Astrocyte of the cerebellum (primary cell): ENCODE measurements around the gene TBXA2R.

ENCODE experiments used
- DNase-seq: peaks from one replicate; pipeline ENCODE4 v3.0.0-alpha.2; 2011; ENCODE audit warnings: low read depth
- H3K4me3 ChIP-seq: 2 replicates; pipeline ENCODE4 v1.5.1; 2011; ENCODE audit warnings: mild to moderate bottlenecking, low read depth, low read length, moderate library complexity
- CTCF ChIP-seq: IDR thresholded peaks from 2 replicates; pipeline ENCODE4 v1.5.1; 2012; ENCODE audit warnings: low read length, low read depth, moderate library complexity, mild to moderate bottlenecking; ENCODE audit errors: missing control alignments
- in situ Hi-C: cut with HindIII; loops from 2 replicates; pipeline ENCODE4 v1.10.0; 2017; ENCODE audit warnings: low sequenced_read_pairs

TBXA2R gene

DNA sequence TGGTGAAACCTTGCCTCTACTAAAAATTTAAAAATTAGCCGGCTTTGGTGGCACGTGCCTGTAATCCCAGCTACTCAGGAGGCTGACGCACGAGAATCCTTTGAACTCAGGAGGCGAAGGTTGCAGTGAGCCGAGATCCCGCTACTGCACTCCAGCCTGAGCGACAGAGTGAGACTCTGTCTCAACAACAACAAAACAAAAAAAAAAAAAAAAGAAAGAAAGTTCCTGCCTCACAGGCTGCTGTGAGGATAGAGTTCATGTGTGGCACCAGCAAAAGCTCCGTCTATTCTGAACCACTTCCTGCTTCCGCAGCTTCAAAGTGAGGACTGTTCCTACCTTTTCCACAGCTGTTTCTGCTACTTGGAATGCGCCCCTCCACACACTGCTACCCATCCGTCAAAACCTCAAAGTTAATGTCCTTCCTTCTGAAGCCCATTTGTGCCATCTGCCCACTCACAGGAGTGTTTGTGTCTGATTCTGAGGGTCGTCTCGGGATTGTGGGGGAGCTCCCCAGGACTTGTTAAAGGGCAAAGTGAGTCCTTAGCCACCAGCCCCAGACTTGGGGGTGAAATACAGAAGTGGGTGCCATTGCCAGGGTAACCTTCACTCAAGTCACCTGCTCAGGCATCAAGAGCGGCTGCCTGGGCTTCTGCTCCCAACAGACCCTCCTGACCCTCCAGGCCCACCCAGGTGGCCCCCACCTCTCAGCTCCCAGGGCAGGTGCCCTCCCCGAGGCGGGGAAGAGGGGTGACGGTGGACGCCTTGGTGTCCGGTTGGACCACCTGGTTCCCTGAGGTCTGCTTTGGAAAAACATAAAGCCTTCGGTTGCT is 52.2 kb downstream of the TBXA2R start:
- TF ChIP-seq CTCF = no peak
- in situ Hi-C loops = no loop called here
- no peak overlapping the region for H3K4me3 ChIP-seq
- DNase-seq = no peak

- DNase-seq = no peak
Measured at GRCh38 chr19:3551792-3552095, 54.9 kb downstream of the TBXA2R start.

DNA sequence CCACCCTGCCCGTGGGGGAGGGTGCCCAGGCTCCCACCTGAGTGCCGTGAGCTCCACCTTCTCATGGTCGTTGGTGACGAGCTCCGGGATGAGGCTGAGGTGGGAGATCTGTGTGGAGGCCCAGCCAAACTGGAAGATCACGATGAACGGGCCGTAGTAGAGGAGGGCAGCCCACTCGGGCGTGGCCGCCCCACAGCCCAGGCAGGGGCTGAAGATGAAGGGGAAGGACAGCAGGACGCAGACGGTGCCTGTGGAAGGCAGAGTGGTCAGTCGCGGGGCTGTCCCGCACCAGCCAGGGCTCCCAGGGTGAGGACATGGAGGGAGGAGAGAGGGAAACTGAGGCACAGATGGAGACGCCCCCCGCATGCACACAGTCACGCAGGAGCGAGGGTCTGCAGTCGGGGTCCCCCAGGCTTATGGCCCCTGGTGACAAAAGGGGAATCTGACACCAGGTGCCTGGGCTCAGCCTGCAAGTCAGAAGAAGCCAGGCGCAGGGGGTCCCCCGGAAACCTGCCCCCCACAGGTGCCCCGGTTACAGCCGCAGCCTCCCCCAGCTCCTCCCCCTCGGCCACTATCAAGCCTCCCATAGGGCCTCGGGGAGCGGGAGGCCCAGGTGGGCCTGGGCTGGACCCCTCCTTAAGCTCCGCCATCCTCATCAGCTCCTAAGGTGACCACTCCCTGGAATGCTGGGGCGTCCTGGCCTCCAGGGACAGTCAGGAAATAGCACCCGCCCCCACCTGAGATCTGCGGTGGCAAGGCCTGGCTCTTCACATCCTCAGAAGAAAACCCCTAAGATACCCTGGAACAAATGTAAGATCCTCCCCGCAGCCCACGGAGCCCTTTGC is 55.5 kb downstream of the TBXA2R start:
- TF ChIP-seq CTCF = no peak
- no peak overlapping the region for H3K4me3 ChIP-seq
- in situ Hi-C loops = no loop called here
- DNase-seq = no peak

More at GRCh38 chr19:3551792-3552095, 54.9 kb downstream of the TBXA2R start:
- no peak overlapping the region for H3K4me3 ChIP-seq
- in situ Hi-C loops = no loop called here
- TF ChIP-seq CTCF = no peak

DNA sequence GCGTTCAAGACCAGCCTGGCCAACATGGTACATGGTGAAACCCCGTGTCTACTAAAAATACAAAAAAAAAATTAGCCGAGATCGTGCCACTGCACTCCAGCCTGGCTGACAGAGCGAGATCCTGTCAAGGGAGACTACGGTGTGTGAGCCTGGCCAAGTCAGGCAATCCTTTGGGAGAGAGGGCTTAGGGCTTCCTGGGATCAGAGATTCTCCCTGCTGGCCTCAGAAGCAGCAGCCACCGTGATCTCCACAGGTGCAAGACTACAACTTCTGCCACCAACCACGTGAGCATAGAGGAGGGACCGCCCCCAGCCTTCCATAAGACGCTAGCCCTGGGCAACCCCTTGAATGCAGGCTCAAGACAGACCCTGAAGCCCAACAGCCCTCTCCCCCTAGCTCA is 56.9 kb downstream of the TBXA2R start:
- TF ChIP-seq CTCF = no peak
- no peak for DNase-seq
- H3K4me3 ChIP-seq = no peak overlapping the region

GRCh38 chr19:3548606-3549005 is 58.1 kb downstream of the TBXA2R start:
- no peak for DNase-seq
- H3K4me3 ChIP-seq = no peak overlapping the region
- in situ Hi-C loops = no loop called here
- TF ChIP-seq CTCF = no peak

More for the DNA sequence above, 56.9 kb downstream of the TBXA2R start:
- in situ Hi-C loops = no loop called here

DNA sequence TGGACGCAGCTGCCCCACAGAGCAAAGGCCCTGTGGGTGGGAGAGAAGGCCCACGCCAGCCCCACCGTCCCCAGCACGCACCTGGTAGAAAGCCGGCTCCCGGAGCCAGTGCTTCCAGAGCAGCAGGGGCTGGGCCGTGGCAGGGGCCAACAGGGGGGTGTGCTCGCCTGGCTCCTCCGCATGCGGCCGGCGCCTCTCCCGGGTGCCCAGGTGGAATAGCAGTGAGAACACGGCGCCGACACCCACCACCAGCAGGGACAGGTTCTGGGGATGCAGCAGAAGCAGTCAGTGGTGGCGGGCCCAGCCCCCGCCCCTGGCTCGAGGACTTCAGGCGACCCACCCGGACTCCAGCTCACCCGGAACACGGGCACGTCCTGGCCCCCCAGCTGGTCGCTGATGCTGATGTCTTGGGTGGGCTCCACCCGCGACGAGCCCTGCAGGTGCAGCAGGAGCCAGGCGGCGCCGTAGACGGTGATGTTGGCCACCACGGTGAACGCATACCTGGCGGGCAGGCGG is 58.9 kb downstream of the TBXA2R start:
- in situ Hi-C loops = no loop called here
- TF ChIP-seq CTCF = no peak
- DNase-seq = no peak
- no peak overlapping the region for H3K4me3 ChIP-seq
